LNCaP clone FGC (cell line): Measurements from ENCODE around the gene BBS12.

Experiments used
- DNase-seq: peaks from one replicate; pipeline ENCODE4 v3.0.0-alpha.2; 2011; ENCODE audit warnings: low read depth
- H3K4me3 ChIP-seq: 2 replicates; pipeline ENCODE4 v1.5.1; 2011; ENCODE audit warnings: mild to moderate bottlenecking, low read depth, low read length, control low read depth
- TF ChIP-seq, protein P1 (sequence below): IDR thresholded peaks from 2 replicates; pipeline ENCODE4 v1.5.1; 2012; ENCODE audit warnings: mild to moderate bottlenecking; ENCODE audit not compliant: control insufficient read depth, insufficient read depth; ENCODE audit errors: extremely low read depth

The BBS12 gene

DNA sequence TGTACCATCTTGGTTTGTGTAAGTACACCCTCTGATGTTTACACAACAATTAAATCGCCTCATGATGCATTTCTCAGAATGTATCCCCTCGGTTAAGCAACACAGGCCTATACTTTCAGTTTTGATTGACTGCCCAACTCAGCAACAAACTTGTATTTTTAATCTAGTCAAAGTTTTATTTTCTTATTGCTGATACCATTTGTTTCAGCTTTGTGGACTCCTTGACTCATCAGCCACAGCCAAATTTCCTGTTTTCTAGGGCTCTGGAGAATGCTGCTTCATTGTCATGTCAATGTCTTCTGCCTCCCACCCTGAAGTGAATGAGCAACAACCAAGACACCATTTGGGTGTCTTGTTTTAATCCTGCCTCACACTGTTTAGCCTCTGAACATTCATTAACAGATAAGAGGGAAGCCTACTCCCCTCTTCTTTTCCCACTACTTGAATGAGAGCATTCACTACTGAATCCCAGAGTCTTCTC, 14.0 kb downstream of the BBS12 start:
- DNase-seq: no peak
- no peak overlapping the region for H3K4me3 ChIP-seq
- TF ChIP-seq, protein P1, sequence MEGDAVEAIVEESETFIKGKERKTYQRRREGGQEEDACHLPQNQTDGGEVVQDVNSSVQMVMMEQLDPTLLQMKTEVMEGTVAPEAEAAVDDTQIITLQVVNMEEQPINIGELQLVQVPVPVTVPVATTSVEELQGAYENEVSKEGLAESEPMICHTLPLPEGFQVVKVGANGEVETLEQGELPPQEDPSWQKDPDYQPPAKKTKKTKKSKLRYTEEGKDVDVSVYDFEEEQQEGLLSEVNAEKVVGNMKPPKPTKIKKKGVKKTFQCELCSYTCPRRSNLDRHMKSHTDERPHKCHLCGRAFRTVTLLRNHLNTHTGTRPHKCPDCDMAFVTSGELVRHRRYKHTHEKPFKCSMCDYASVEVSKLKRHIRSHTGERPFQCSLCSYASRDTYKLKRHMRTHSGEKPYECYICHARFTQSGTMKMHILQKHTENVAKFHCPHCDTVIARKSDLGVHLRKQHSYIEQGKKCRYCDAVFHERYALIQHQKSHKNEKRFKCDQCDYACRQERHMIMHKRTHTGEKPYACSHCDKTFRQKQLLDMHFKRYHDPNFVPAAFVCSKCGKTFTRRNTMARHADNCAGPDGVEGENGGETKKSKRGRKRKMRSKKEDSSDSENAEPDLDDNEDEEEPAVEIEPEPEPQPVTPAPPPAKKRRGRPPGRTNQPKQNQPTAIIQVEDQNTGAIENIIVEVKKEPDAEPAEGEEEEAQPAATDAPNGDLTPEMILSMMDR: no peak

DNA sequence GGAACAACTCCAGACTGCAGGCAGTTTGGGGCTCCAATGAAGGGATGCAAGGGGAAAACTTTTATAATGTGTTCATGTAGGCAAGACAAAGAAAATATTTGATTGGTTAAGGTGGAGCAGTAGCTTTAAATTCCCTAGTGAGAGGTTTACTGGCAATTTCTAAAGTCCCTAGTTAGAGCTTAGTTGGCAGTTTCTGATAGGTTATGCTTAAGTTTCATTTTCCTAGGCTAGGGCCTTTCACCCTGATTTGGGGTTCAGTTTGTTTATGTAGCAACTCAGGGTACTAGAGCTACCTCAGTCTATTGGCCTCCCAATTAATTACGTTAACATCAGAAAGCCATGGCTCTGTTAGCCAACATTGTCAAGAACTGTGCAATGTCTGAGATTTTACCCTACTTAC, 14.6 kb downstream of the BBS12 start:
- DNase-seq: no peak
- TF ChIP-seq, protein P1: no peak
- H3K4me3 ChIP-seq: no peak overlapping the region

DNA sequence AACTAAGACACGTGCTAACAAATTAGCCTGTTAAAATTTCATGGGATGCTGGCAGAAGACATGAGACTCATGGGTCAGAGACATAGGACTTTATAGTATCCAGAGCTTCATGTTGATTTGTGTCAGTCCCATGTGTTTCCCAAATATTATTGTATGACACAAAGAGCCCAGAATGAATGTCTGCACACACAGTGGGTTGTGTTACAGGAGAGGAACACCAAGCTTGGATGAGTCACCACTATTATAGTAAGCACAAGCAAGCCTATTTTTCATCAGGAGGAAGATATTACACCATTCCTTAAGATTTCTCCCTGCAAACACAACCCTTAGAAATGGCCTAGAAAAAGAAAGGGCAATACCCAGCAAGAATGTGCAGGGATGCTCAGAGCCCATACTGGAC, 15.4 kb downstream of the BBS12 start:
- no peak for DNase-seq
- TF ChIP-seq, protein P1: no peak

DNA sequence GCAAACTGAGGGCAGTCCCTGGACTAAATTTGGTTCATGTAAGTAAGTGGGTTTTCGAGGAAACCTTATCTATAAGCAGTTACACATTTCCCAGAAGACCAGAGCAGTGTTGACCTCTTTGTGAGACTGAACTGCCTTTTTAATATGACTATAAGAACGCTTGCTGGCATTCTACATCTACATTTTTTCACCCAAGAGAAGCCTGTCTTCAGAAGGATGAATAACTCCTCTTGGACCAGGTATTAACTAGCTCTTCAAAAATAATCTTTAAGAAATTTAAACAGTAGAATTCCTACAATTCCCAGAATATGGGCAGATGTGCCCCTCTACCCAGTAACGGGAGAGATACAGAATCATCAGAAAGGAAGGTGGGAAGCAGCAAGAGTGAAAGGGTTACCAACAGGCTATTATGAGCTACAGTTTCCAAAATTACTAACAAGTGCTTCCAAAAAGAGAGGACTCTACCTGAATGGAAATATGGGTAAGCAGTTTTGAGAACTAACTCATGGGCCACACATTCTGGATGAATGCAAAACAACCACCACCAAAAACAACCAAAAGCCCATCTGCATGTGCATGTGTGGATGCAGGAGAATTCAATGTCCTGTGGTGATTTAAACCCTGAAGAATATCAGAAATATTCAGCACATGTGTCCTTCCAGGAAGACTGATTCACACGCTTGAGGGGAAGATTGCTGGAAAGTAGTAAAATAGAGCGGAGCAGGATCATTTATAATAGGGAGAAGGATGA, 17.4 kb downstream of the BBS12 start:
- DNase-seq: no peak
- H3K4me3 ChIP-seq: no peak overlapping the region
- TF ChIP-seq, protein P1: no peak

More for the DNA sequence above, 15.4 kb downstream of the BBS12 start:
- no peak overlapping the region for H3K4me3 ChIP-seq

DNA sequence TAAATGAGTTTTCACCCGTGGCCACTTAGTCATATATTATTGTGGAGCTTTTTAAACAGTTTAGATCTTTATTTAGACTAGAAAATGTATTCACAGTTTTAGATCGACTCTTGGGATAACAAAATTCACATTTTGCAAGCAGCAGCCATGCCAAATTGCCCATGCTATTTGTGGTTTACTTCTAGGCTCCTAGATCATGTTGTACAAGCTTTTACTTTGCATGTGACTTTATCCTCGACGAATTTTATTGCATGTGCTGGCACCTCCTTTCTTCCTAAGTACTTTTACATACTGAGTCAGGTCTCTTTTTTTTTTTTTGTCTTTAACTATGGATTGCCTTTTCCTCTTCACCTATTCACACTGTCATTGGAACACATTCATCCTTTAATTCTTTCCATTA, 23.2 kb downstream of the BBS12 start:
- TF ChIP-seq, protein P1: no peak
- no peak for DNase-seq
- H3K4me3 ChIP-seq: no peak overlapping the region

DNA sequence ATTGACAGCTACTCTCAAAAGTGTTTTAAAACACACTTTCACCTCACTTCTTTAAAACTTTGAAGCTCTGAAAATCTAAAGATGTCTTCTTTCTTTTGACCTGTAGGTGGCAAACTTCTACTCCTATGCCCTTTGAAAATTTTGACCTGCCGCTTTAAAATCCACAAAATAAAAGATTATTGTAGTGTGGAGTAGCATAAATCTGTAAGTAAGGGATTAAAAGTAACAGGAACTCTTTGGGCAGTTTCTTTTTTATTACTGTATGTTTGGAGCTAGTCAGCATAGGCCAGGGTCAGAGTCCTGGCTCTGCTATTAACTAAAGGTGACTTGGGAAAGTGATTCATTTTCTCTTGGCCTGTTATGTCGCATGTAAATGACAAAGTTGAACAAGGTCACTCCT, 25.5 kb downstream of the BBS12 start:
- no peak for DNase-seq
- TF ChIP-seq, protein P1: peak; percentile 47
- H3K4me3 ChIP-seq: no peak overlapping the region
